ENCODE results near the gene RASA3. TPM values are rescaled to one million over a fixed set of nuclear protein-coding genes. Genes with fewer than 3 reads are reported as not detected.

Gene RASA3
- total and polyA plus RNA-seq, 2 of the 8 experiments (the other 6 are each of a cell fraction or from before 2014, with no cell fraction given) = 7.5 to 21.9 TPM

DNA sequence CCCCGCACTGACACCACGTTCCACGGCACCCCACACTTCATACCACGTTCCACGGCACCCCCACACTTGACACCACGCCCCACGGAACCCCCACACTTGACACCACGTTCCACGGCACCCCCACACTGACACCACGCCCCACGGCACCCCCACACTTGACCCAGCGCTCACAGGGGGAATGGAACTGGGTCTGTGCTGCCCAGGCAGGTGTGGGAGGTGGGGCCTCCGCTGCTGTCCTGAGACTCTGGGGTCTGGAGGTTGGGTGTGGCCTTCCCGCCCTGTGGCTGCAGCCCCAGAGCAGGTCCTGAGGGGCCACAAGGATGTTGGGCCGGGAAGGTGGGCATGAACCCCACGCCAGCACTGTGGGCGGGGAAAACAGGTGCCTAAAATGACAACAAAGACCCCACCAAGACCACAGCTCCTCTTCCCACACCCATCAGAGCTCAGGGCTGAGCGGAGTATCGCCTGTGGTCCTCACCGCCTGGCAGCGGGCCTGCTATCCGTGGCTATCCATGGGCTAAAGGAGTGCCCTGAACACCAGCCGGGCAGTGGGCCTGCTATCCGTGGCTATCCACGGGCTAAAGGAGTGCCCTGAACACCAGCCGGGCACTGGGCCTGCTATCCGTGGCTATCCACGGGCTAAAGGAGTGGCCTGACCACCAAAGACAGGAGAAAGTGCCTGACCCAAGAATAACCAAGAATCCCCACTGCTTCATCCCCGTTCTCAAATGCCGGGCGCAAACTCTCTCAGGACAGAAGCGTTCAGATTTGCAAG, 98.7 kb downstream of the RASA3 start:
- TF ChIP-seq SAP30 (IDR thresholded peaks at IDR 0.05; ENCODE audit: insufficient read depth, insufficient replicate concordance, low read length) (no peak), TCF12 (IDR thresholded peaks at IDR 0.05; ENCODE audit: low read depth, low read length) (no peak), GABPA (IDR thresholded peaks at IDR 0.05; ENCODE audit: borderline replicate concordance, insufficient read depth, low read length) (no peak), TBP (IDR thresholded peaks at IDR 0.05; ENCODE audit: low read depth, low read length) (no peak), POLR2A (IDR thresholded peaks at IDR 0.05; ENCODE audit: control extremely low read depth in 1 of 2, low read depth in 2 of 2, low read length in 2 of 2) (no peak), SP4 (IDR thresholded peaks at IDR 0.05; ENCODE audit: low read length) (no peak), KDM5A (IDR thresholded peaks at IDR 0.05; ENCODE audit: low read length) (no peak), TEAD4 (IDR thresholded peaks at IDR 0.05; ENCODE audit: low read depth, low read length) (no peak)
- Histone ChIP-seq H3K4me1 (replicated peaks in 1 of 4; ENCODE audit: control insufficient read depth in 3 of 4, insufficient read depth in 4 of 4, low read length in 3 of 4) (peaks cover 0 to 16% (median 8%) of the 10 kb centered on the region in 4 experiments; a peak in 6 of 7 replicates), H4K20me1 (replicated peaks in 1 of 2; ENCODE audit: control insufficient read depth in 1 of 2, insufficient read depth in 2 of 2, low read length in 2 of 2) (peaks cover 0 to 6% of the 10 kb centered on the region in 2 experiments), H4K5ac (ENCODE audit: insufficient read length, low read depth, low read length) (no peak overlapping the region), H2BK15ac (ENCODE audit: low read length) (no peak overlapping the region), H3K23me2 (ENCODE audit: low read depth, low read length) (no peaks in the 10 kb centered on the region; the same call in 1 of the 2 replicates), H3K56ac (replicated peaks; ENCODE audit: insufficient read length, low read depth, low read length) (no peak overlapping the region), H3K79me1 (ENCODE audit: low read depth, low read length) (peaks cover 17% of the 10 kb centered on the region), H3K4me2 (ENCODE audit: insufficient read depth in 1 of 2, low read depth in 2 of 2, low read length in 2 of 2) (no peak overlapping the region), H2BK12ac (ENCODE audit: low read depth, low read length) (no peak overlapping the region), H3K4me3 (ENCODE audit: extremely low read depth in 1 of 4, insufficient read depth in 2 of 4, low read depth in 3 of 4, low read length in 4 of 4) (no peak overlapping the region), H2BK5ac (ENCODE audit: low read depth, low read length) (no peak overlapping the region), H3K79me2 (ENCODE audit: control insufficient read depth in 1 of 2, insufficient read depth in 2 of 2, low read length in 2 of 2) (peaks cover 0 to 3% of the 10 kb centered on the region in 2 experiments; a peak in 1 of 4 replicates), H3K36me3 (ENCODE audit: control insufficient read depth in 2 of 4, insufficient read depth in 4 of 4, low read length in 3 of 4) (no peaks in the 10 kb centered on the region), H3K14ac (ENCODE audit: insufficient read length) (no peak overlapping the region), H2BK120ac (replicated peaks; ENCODE audit: low read depth, low read length) (no peak overlapping the region), H4K8ac (ENCODE audit: extremely low read depth, insufficient read depth, low read length) (no peak overlapping the region), H3K9me3 (ENCODE audit: insufficient read depth in 2 of 2, low read depth in 1 of 2, low read length in 1 of 2) (peaks cover 0 to 5% of the 10 kb centered on the region in 2 experiments; a peak in 1 of 4 replicates), H2AFZ (ENCODE audit: low read length) (no peak overlapping the region), H3K9ac (replicated peaks in 1 of 4; ENCODE audit: extremely low read depth in 1 of 4, low read depth in 3 of 4, low read length in 3 of 4) (no peak overlapping the region), H3K23ac (ENCODE audit: insufficient read length) (no peak overlapping the region), H4K91ac (replicated peaks; ENCODE audit: insufficient read length, low read length) (no peak overlapping the region), H2AK5ac (ENCODE audit: low read depth, low read length) (no peak overlapping the region), H3K27me3 (replicated peaks in 1 of 4; ENCODE audit: control insufficient read depth in 3 of 4, extremely low read depth in 1 of 4, insufficient read depth in 3 of 4, low read length in 3 of 4) (no peaks in the 10 kb centered on the region), H3K18ac (ENCODE audit: extremely low read depth, low read length) (no peak overlapping the region), H3K27ac (ENCODE audit: low read depth, low read length) (no peak overlapping the region), H3K4ac (replicated peaks; ENCODE audit: insufficient read length, low read depth, low read length) (no peak overlapping the region), H2BK20ac (ENCODE audit: low read length) (no peak overlapping the region)
- 97% methylated on average over 23 of the region's 32 CpGs; no CpG with 5 or more reads in 1 of the 2 experiments for WGBS, 2 experiments (ENCODE audit: extremely low coverage in 1 of 2, insufficient coverage in 1 of 2, insufficient read length in 1 of 2, insufficient replicate concordance in 2 of 2, low coverage in 1 of 2, low lambda C conversion rate in 2 of 2, missing lambda C conversion rate in 1 of 2)
- DNase-seq (ENCODE audit: low read depth in 1 of 2, low spot score in 2 of 2) (no peak), FAIRE-seq (no peak)
- POLR2A ChIA-PET (ENCODE audit: partially characterized antibody) = interaction anchor here (1.3 kb wide), 1 partner anchor 12 kb away, joined by 3 read pairs; no protein-coding TSS in a partner anchor
- CTCF ChIA-PET (ENCODE audit: partially characterized antibody) = no interaction called here
